Brain microvascular endothelial cell (primary cell): ENCODE measurements around the gene GDNF.
A peak's percentile ranks its signal among the peaks of the same experiment; 100 is the strongest.

ENCODE experiments used
- DNase-seq: peaks from one replicate; pipeline ENCODE4 v3.0.0-alpha.2; 2020
- H3K27ac ChIP-seq: fragments of 250-450 bp; sonication (Bioruptor Pico); 2 replicates; pipeline ENCODE4 v1.5.1; 2020; ENCODE audit warnings: mild to moderate bottlenecking, moderate library complexity
- H3K27me3 ChIP-seq: fragments of 250-450 bp; sonication (Bioruptor Pico); replicated peaks from 2 replicates; pipeline ENCODE4 v1.5.1; 2020; ENCODE audit warnings: mild to moderate bottlenecking
- H3K36me3 ChIP-seq: fragments of 250-450 bp; sonication (Bioruptor Pico); replicated peaks from 2 replicates; pipeline ENCODE4 v1.5.1; 2020; ENCODE audit warnings: mild to moderate bottlenecking
- H3K4me3 ChIP-seq: 2 replicates; pipeline ENCODE4 v1.5.1; 2011; ENCODE audit warnings: low read depth, mild to moderate bottlenecking, control low read depth, low read length, moderate library complexity
- in situ Hi-C: cut with HindIII; loops from 2 replicates; pipeline ENCODE4 v1.10.0; 2017; ENCODE audit warnings: low sequenced_read_pairs, low pct_ligation_motif_present
- TF ChIP-seq, protein P1 (sequence below): IDR thresholded peaks from 2 replicates; pipeline ENCODE4 v1.5.1; 2011; ENCODE audit warnings: low read depth, mild to moderate bottlenecking, moderate library complexity, low read length, control low read depth, inconsistent platforms; ENCODE audit errors: missing control alignments

Gene GDNF

DNA sequence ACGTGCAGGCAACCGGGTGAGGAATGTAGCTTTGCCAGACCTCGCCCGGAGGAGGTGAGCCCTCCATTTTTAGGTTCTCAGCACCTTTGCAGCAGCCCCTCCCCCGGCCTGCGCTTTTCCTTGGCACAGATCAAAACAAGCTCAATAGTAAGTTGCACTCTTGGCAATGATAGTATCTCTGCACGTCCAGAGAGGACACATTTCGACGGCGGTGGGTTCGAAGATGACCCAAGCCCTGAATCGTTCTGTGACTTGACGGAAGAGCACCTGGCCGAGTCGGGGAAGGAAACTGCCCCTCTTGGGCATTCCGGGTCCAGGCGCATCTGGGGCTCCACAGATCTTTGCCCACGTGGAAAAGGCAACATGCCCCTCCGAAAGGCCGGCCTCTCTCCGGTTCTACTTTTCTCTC, 904 bp downstream of the GDNF start:
- no peak for DNase-seq
- in situ Hi-C loops: loop anchor here (25.0 kb wide), 1 partner anchor 348 kb away; no protein-coding TSS in a partner anchor
- TF ChIP-seq, protein P1, sequence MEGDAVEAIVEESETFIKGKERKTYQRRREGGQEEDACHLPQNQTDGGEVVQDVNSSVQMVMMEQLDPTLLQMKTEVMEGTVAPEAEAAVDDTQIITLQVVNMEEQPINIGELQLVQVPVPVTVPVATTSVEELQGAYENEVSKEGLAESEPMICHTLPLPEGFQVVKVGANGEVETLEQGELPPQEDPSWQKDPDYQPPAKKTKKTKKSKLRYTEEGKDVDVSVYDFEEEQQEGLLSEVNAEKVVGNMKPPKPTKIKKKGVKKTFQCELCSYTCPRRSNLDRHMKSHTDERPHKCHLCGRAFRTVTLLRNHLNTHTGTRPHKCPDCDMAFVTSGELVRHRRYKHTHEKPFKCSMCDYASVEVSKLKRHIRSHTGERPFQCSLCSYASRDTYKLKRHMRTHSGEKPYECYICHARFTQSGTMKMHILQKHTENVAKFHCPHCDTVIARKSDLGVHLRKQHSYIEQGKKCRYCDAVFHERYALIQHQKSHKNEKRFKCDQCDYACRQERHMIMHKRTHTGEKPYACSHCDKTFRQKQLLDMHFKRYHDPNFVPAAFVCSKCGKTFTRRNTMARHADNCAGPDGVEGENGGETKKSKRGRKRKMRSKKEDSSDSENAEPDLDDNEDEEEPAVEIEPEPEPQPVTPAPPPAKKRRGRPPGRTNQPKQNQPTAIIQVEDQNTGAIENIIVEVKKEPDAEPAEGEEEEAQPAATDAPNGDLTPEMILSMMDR: no peak
- H3K27me3 ChIP-seq: peaks cover 18% of the 10 kb centered on the region
- H3K36me3 ChIP-seq: no peaks in the 10 kb centered on the region
- H3K27ac ChIP-seq: no peak overlapping the region
- peak overlapping the region; percentile 69 for H3K4me3 ChIP-seq

GRCh38 chr5:37838152-37838932, 1.5 kb downstream of the GDNF start:
- H3K27me3 ChIP-seq: peaks cover 18% of the 10 kb centered on the region
- DNase-seq: no peak
- in situ Hi-C loops: loop anchor here (25.0 kb wide), 1 partner anchor 349 kb away; no protein-coding TSS in a partner anchor
- H3K27ac ChIP-seq: no peak overlapping the region
- H3K36me3 ChIP-seq: no peaks in the 10 kb centered on the region
- TF ChIP-seq, protein P1: peak; percentile 55
- peak overlapping the region; percentile 69 for H3K4me3 ChIP-seq

DNA sequence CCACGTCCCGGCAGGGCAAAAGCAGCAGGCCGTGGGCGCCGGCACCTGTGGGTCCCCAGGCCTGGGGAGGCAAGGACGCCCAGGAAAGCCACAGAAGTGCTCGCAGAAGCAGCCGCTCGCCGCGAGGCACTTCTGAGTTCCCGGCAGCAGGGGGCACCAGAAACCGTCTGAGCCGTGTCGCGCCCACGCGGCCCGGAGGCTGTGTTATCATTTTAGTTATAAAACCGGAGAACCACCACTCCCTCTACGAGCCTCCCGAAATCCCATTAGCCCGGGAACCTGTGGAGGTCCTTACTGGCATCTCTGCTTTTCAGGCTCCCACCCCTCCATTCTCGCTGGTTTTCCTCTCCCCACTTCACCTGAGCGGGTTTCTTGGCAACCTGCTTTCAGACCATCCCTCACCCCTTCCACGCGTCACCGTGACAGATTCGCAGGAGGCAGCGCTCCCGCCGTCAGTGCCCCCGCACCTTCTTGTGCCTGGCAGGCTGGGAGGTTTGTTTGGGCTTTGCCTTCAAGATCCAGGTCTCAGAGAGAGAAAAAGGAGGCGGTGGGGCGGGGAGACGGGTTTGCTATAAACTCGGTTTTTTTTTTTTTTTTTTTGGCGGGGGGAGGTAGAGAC, 2.3 kb downstream of the GDNF start:
- DNase-seq: peak; percentile 70
- Histone ChIP-seq H3K27ac (no peak overlapping the region), H3K27me3 (peaks cover 18% of the 10 kb centered on the region), H3K36me3 (no peaks in the 10 kb centered on the region), H3K4me3 (peak overlapping the region; percentile 69)
- TF ChIP-seq, protein P1: peak; percentile 91
- in situ Hi-C loops: loop anchor here (25.0 kb wide), 1 partner anchor 350 kb away; no protein-coding TSS in a partner anchor

GRCh38 chr5:37836592-37837413, 3.0 kb downstream of the GDNF start:
- no peak overlapping the region for H3K27ac ChIP-seq
- in situ Hi-C loops: loop anchor here (25.0 kb wide), 1 partner anchor 350 kb away; no protein-coding TSS in a partner anchor
- peak overlapping the region; percentile 69 for H3K4me3 ChIP-seq
- TF ChIP-seq, protein P1: peak; percentile 21
- no peaks in the 10 kb centered on the region for H3K36me3 ChIP-seq
- DNase-seq: no peak
- H3K27me3 ChIP-seq: peaks cover 18% of the 10 kb centered on the region

- peaks cover 18% of the 10 kb centered on the region for H3K27me3 ChIP-seq
- TF ChIP-seq, protein P1: no peak
- in situ Hi-C loops: loop anchor here (25.0 kb wide), 1 partner anchor 351 kb away; no protein-coding TSS in a partner anchor
- H3K4me3 ChIP-seq: peak overlapping the region; percentile 69
- no peak overlapping the region for H3K27ac ChIP-seq
- no peak for DNase-seq
- H3K36me3 ChIP-seq: no peaks in the 10 kb centered on the region
Measured at GRCh38 chr5:37836235-37836591, 3.6 kb downstream of the GDNF start.
